GM19193 (cell line): Measurements from ENCODE around the gene HLCS.

Experiments
- POLR2A ChIP-seq: IDR thresholded peaks from 4 replicates; pipeline ENCODE4 v1.6.1; 2011; ENCODE audit not compliant: insufficient read depth, insufficient read length; ENCODE audit errors: extremely low read depth

The HLCS gene

GRCh38 chr21:36890086-36890485 is 76.4 kb downstream of the HLCS start:
- no peak for TF ChIP-seq POLR2A

- TF ChIP-seq POLR2A, result no peak
Observed at GRCh38 chr21:36889401-36889800, 77.1 kb downstream of the HLCS start.

- TF ChIP-seq POLR2A, result no peak
Observed at GRCh38 chr21:36888466-36888865, 78.0 kb downstream of the HLCS start.

DNA sequence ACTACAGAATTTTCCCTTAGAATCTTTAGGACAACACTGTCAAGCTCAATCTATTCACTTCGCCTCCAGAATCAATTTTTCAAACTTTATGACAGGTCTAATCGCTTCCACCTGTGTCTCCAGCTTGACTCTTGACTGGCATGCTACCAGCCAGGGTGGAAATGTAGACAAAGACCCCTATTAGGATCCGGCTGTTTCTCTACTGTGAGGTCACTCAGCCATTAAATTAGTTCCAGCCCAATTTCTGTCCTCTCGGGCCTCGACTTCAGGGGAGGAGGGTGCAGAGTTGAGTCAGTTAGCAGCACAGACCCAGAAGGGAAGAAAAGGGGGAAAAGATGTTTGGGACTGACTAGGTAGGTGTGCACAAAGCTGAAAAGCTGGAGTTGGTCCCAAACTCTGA is 78.5 kb downstream of the HLCS start:
- no peak for TF ChIP-seq POLR2A

GRCh38 chr21:36883532-36884486 is 82.7 kb downstream of the HLCS start:
- TF ChIP-seq POLR2A, result no peak

DNA sequence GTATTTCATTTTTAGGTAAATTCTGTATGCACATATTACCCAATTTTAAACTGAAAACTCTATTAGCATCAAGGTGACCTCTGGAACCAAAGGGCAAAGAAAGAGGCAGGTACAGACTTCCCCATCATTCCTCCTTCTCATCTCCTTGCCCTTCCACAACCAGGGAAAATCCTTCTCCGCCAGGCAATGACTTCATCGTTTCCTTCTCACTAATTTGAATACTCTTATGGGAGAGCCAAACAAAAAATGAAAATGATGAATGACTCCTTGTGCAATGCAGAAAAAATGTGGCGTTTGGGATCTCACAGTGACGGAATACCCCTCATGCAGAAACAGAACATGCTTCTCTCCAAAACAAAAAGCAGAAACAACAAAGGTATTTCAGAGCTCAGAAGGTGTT is 83.7 kb downstream of the HLCS start:
- no peak for TF ChIP-seq POLR2A

DNA sequence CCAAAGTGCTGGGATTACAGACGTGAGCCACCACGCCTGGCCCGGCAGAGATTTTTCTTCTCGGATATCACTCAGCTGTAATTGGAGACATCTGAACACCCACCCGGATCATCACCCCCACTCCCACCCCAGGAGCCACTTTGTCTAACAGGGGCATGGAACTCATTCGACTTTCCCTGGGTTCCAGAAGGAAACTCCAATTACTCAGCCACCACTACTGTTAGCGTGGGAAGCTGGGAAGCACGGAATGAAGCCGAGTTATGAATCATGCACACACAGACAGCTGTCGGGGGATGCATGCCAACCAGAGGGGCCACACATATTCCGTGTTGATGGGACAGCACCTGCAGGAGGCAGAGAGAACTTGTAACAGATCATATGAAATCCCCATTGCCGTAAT is 85.2 kb downstream of the HLCS start:
- no peak for TF ChIP-seq POLR2A

GRCh38 chr21:36879827-36880226 is 86.6 kb downstream of the HLCS start:
- no peak for TF ChIP-seq POLR2A

- no peak for TF ChIP-seq POLR2A
Observed at GRCh38 chr21:36877741-36878140, 88.7 kb downstream of the HLCS start.

DNA sequence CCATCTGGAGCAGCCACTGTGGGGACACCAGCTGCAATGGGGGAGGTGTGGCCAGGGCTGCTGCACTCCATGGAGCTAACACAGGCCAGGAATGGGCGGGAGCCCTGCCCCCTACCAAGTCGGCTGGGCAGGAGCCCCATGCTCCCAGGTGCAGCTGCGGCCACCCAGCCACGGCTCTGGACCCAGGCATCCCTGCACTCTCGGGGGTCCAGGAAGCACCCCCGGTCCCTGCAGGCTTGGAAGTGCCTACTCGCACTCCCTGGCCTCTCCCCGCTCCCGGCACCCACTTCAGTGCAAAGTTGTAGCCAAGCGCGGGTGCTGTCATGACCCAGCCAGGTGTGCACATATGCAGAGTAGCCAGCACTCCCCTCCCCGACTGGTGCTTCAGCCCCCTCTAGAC is 91.8 kb downstream of the HLCS start:
- no peak for TF ChIP-seq POLR2A

GRCh38 chr21:36873513-36873912 is 93.0 kb downstream of the HLCS start:
- no peak for TF ChIP-seq POLR2A

DNA sequence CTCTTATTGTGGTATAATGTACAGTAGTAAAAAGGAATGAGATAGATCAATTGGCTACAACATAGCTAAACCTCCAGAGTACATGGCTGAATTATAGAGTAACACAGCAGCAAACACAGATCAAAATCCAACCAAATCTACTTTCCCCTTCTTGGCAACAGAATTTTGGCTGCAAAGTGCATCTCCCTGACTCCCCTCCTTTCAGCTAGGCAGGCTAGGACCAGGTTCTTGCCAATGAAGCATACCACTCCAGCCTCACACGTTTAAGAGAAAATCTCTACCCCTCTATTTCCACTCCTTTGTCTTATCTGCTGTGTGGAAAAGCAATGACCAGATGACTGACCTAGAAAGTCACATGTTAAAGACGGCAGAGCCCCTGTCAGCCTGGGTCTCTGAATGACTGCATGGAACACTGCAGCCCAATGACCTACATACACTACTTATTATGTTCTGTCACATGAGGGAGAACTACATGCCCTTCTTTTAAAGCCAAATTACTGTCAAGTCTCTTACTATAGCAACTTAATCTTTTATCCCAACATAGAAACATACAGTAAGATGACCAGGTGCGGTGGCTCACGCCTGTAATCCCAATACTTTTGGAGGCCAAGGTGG is 99.1 kb downstream of the HLCS start:
- TF ChIP-seq POLR2A, result no peak

GRCh38 chr21:36866419-36866818 is 100.0 kb downstream of the HLCS start:
- TF ChIP-seq POLR2A, result no peak

DNA sequence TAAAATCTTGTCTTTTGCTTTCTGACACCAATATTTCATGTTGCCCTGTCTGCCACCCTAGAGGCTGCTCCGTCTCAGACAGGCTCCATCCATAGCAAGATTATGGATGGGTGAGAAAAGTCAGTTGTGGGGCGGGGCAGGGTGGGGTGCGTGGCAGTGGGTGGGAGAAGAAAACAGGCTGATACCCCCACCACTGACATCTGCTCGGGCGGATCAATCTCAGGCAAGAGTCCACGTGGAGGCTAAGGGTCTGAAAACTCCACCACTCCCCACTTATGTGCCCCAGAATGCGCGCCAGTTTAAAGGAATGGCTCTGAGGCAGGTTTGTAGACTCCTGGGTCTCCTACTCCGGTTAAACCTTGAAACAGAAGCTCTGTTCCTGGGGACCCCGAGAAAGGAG is 101.5 kb downstream of the HLCS start:
- TF ChIP-seq POLR2A, result no peak

DNA sequence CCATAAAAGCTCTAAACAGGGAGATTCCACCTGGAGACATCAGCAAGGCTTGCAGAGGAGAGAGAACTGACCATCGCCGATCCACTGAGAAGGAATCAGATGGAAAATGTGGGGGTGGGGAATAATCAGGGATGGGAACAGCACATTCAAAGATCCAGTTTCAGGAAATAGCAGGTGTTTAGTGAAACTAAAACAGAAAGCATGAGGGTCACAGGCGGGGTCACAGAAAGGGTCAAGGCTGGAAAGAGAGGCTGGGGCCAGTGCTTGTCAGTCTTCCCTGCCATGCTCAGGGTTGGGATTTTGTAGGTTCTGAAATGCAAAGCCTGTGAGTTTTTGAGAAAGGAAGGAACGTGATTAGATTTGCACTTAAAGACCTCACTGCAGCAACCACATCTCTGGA is 103.2 kb downstream of the HLCS start:
- no peak for TF ChIP-seq POLR2A
